Measurements from ENCODE around the gene CHTOP. TPM values are rescaled to one million over a fixed set of nuclear protein-coding genes. Genes with fewer than 3 reads are reported as not detected.
"Not testable (repeated sequence)": the region's sequence is repeated elsewhere in the genome, so short reads cannot be mapped to it uniquely, and the experiment has no call there.

Gene CHTOP
- total and polyA plus RNA-seq, 2 experiments from 2014 or later = 73.4 to 97.8 TPM

DNA sequence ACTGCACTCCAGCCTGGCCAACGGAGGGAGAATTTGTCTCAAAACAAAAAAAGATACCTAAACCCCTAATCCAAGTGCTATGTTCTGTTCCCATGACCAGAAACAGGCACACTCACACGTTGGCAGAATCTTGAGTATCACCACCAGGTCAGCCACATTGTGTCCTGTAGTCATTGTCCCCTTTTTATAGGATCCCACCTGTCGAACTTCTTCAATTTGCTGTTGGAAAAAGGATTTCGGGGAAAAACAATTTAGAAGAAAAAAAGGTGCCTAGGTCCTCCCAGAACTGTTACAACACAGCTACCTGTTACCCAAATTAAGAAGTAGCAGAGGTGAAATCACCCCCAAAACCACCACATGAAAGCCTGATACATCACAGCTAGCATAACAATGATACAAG is 33.6 kb downstream of the CHTOP start (continued):
- no peak for TF ChIP-seq REST (IDR thresholded peaks at IDR 0.05; ENCODE audit: unreplicated experiment)
- TF ChIP-seq STAT1 (IDR thresholded peaks at IDR 0.05; ENCODE audit: unreplicated experiment) = no peak
- TF ChIP-seq JUNB (IDR thresholded peaks at IDR 0.05; ENCODE audit: unreplicated experiment) = no peak
- TF ChIP-seq, protein P1, sequence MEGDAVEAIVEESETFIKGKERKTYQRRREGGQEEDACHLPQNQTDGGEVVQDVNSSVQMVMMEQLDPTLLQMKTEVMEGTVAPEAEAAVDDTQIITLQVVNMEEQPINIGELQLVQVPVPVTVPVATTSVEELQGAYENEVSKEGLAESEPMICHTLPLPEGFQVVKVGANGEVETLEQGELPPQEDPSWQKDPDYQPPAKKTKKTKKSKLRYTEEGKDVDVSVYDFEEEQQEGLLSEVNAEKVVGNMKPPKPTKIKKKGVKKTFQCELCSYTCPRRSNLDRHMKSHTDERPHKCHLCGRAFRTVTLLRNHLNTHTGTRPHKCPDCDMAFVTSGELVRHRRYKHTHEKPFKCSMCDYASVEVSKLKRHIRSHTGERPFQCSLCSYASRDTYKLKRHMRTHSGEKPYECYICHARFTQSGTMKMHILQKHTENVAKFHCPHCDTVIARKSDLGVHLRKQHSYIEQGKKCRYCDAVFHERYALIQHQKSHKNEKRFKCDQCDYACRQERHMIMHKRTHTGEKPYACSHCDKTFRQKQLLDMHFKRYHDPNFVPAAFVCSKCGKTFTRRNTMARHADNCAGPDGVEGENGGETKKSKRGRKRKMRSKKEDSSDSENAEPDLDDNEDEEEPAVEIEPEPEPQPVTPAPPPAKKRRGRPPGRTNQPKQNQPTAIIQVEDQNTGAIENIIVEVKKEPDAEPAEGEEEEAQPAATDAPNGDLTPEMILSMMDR (conservative IDR thresholded peaks at IDR 0.05; ENCODE audit: low read depth in 2 of 2) = no peak
- TF ChIP-seq CREB1 (CRISPR knock-in tag; IDR thresholded peaks at IDR 0.05; ENCODE audit: low read depth) = no peak
- TF ChIP-seq EZH2phosphoT487 (IDR thresholded peaks at IDR 0.05; ENCODE audit: unreplicated experiment) = no peak
- TF ChIP-seq, protein P2, sequence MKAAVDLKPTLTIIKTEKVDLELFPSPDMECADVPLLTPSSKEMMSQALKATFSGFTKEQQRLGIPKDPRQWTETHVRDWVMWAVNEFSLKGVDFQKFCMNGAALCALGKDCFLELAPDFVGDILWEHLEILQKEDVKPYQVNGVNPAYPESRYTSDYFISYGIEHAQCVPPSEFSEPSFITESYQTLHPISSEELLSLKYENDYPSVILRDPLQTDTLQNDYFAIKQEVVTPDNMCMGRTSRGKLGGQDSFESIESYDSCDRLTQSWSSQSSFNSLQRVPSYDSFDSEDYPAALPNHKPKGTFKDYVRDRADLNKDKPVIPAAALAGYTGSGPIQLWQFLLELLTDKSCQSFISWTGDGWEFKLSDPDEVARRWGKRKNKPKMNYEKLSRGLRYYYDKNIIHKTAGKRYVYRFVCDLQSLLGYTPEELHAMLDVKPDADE (IDR thresholded peaks at IDR 0.05) = no peak

DNA sequence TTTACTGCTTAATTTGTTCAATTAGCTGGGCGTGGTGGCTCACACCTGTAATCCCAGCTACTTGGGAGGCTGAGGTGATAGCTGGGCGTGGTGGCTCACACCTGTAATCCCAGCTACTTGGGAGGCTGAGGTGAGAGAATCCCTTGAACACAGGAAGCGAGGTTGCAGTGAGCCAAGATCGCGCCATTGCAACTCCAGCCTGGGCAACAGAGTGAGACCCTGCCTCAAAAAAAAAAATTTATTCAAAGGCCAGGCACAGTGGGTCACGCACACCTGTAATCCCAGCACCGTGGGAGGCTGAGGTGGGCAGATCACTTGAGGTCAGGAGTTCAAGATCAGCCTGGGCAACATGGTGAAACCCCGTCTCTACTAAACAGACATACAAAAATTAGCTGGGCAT is 34.8 kb downstream of the CHTOP start:
- H3K27me3 Mint-ChIP-seq (ENCODE audit: insufficient read depth, low read depth, poor library complexity); H3K9me3 Mint-ChIP-seq; H3K4me3 Mint-ChIP-seq; H3K27ac ChIP-seq (ENCODE audit: low read depth); H3K9me2 ChIP-seq (ENCODE audit: insufficient read depth); H3K4me1 ChIP-seq (ENCODE audit: insufficient read depth); DNase-seq (ENCODE audit: low spot score); H3K4me3 ChIP-seq; H3K4me2 ChIP-seq; H2AFZ ChIP-seq; H3K27ac Mint-ChIP-seq; H3K27me3 ChIP-seq (ENCODE audit: insufficient read depth); ATAC-seq: not testable (repeated sequence)
- Histone ChIP-seq H3K79me2 (replicated peaks; ENCODE audit: insufficient read depth) (peaks cover 34% of the 10 kb centered on the region), H4K20me1 (replicated peaks; ENCODE audit: insufficient read depth) (peaks cover 21% of the 10 kb centered on the region), H3F3A (replicated peaks; ENCODE audit: low read depth) (peaks cover 58% of the 10 kb centered on the region), H3K36me3 (ENCODE audit: insufficient read depth) (peaks cover 60% of the 10 kb centered on the region)
- Mint-ChIP-seq H3K4me1 (peaks cover 12% of the 10 kb centered on the region; the same call in 2 of the 3 replicates), H3K36me3 (ENCODE audit: low read depth) (peaks cover 67% of the 10 kb centered on the region)
